ENCODE data around the gene PCNX2.
A peak's percentile ranks its signal among the peaks of the same experiment; 100 is the strongest.

Gene PCNX2

GRCh38 chr1:233316473-233316872, 20.9 kb upstream of the PCNX2 start:
- no peak for DNase-seq

GRCh38 chr1:233315718-233316301, 20.3 kb upstream of the PCNX2 start:
- no peak for DNase-seq

- no peak for DNase-seq
These were observed 18.1 kb upstream of the PCNX2 start for GRCh38 chr1:233313434-233314155.

GRCh38 chr1:233304489-233305102, 9.1 kb upstream of the PCNX2 start:
- no peak for DNase-seq

GRCh38 chr1:233300326-233300725, 4.8 kb upstream of the PCNX2 start:
- DNase-seq: no peak

GRCh38 chr1:233299450-233299849, 3.9 kb upstream of the PCNX2 start:
- no peak for DNase-seq

GRCh38 chr1:233295975-233296322, 424 bp upstream of the PCNX2 start:
- no peak for DNase-seq

- DNase-seq: peak; percentile 30
These were observed 650 bp downstream of the PCNX2 start for GRCh38 chr1:233294913-233295236.

- DNase-seq: no peak
These were observed 1.7 kb downstream of the PCNX2 start for GRCh38 chr1:233293556-233294446.

GRCh38 chr1:233290396-233291034, 5.0 kb downstream of the PCNX2 start:
- DNase-seq: no peak

- DNase-seq: no peak
These were observed 5.8 kb downstream of the PCNX2 start for GRCh38 chr1:233289676-233290075.

GRCh38 chr1:233282582-233282886, 13.0 kb downstream of the PCNX2 start:
- DNase-seq: no peak

GRCh38 chr1:233281711-233282581, 13.6 kb downstream of the PCNX2 start:
- no peak for DNase-seq

- no peak for DNase-seq
These were observed 15.6 kb downstream of the PCNX2 start for GRCh38 chr1:233279971-233280370.

GRCh38 chr1:233278631-233279030, 16.9 kb downstream of the PCNX2 start:
- no peak for DNase-seq

- no peak for DNase-seq
These were observed 17.6 kb downstream of the PCNX2 start for GRCh38 chr1:233277637-233278606.

GRCh38 chr1:233269656-233270055, 25.9 kb downstream of the PCNX2 start:
- no peak for DNase-seq

GRCh38 chr1:233268389-233269022, 27.0 kb downstream of the PCNX2 start:
- DNase-seq: no peak

- DNase-seq: no peak
These were observed 33.8 kb downstream of the PCNX2 start for GRCh38 chr1:233261695-233262094.

- no peak for DNase-seq
These were observed 34.3 kb downstream of the PCNX2 start for GRCh38 chr1:233261206-233261605.

- no peak for DNase-seq
These were observed 37.7 kb downstream of the PCNX2 start for GRCh38 chr1:233257786-233258185.

Measured in activated T-cell treated with anti-CD3 and anti-CD28 coated beads for 4 hours (primary cell).